HL-60 (cell line): ENCODE data around the gene PI3.

Experiments used
- DNase-seq, 2 experiments: peaks; one replicate each; pipeline ENCODE4 v3.0.0-alpha.2; 2010 to 2020; ENCODE audit warnings: low read depth in 1 of 2, low spot score in 1 of 2
- H3K27ac ChIP-seq: fragments of 250-450 bp; sonication (Bioruptor Pico); replicated peaks from 2 replicates; pipeline ENCODE4 v1.5.1; 2020; ENCODE audit warnings: mild to moderate bottlenecking, moderate library complexity
- H3K27me3 ChIP-seq: fragments of 250-450 bp; sonication (Bioruptor Pico); 2 replicates; pipeline ENCODE4 v1.5.1; 2021; ENCODE audit warnings: mild to moderate bottlenecking, moderate library complexity; ENCODE audit not compliant: insufficient read depth, poor library complexity, severe bottlenecking
- H3K4me3 ChIP-seq: replicated peaks from 2 replicates; pipeline ENCODE4 v1.5.1; 2011; ENCODE audit warnings: mild to moderate bottlenecking, control low read depth, low read length; ENCODE audit not compliant: insufficient read depth
- GABPA ChIP-seq: IDR thresholded peaks from 2 replicates; pipeline ENCODE4 v1.6.1; 2012; ENCODE audit warnings: low read depth
- POLR2AphosphoS5 ChIP-seq: IDR thresholded peaks from 2 replicates; pipeline ENCODE4 v1.6.1; 2012; ENCODE audit warnings: low read depth
- REST ChIP-seq: IDR thresholded peaks from 2 replicates; pipeline ENCODE4 v1.6.1; 2012; ENCODE audit warnings: low read depth; ENCODE audit not compliant: insufficient replicate concordance
- SPI1 ChIP-seq: IDR thresholded peaks from 2 replicates; pipeline ENCODE4 v1.6.1; 2012; ENCODE audit warnings: low read depth, mild to moderate bottlenecking, borderline replicate concordance
- TF ChIP-seq, protein P1 (sequence below): IDR thresholded peaks from one replicate; pipeline ENCODE4 v1.5.1; 2011; ENCODE audit warnings: low read length, control low read depth, inconsistent platforms; ENCODE audit not compliant: insufficient read depth

PI3 gene

GRCh38 chr20:45193331-45193730 lies 18.6 kb downstream of the PI3 start:
- no peak overlapping the region for H3K27ac ChIP-seq
- H3K27me3 ChIP-seq: no peaks in the 10 kb centered on the region
- DNase-seq: no peak
- no peak overlapping the region for H3K4me3 ChIP-seq
- TF ChIP-seq, protein P1, sequence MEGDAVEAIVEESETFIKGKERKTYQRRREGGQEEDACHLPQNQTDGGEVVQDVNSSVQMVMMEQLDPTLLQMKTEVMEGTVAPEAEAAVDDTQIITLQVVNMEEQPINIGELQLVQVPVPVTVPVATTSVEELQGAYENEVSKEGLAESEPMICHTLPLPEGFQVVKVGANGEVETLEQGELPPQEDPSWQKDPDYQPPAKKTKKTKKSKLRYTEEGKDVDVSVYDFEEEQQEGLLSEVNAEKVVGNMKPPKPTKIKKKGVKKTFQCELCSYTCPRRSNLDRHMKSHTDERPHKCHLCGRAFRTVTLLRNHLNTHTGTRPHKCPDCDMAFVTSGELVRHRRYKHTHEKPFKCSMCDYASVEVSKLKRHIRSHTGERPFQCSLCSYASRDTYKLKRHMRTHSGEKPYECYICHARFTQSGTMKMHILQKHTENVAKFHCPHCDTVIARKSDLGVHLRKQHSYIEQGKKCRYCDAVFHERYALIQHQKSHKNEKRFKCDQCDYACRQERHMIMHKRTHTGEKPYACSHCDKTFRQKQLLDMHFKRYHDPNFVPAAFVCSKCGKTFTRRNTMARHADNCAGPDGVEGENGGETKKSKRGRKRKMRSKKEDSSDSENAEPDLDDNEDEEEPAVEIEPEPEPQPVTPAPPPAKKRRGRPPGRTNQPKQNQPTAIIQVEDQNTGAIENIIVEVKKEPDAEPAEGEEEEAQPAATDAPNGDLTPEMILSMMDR: no peak

DNA sequence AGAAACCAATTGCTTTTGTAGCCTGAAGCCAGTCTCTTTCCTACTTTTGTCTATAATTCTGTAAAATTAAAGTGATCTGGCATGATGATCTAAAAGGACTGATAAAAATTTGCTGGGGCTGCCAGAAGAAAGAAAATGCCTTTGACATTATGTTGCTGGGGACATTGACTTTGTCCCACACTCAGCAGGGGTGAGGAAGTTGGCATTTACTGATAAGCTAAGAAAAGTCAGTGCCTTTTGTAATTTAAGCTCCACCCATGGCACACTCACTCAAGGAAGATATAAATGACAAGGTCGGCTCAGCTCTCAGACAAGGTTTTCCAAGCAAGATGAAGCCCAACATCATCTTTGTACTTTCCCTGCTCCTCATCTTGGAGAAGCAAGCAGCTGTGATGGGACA lies 32.0 kb downstream of the PI3 start, which contains the start of gene SEMG1:
SEMG1 (plus strand) TSS at position 309 of the 400 bp plus-strand sequence; CDS start at position 330, 21 bp downstream.
- DNase-seq: no peak
- H3K27ac ChIP-seq: no peak within 1 kb of the TSS
- peaks cover 7% of the 10 kb centered on the region for H3K27me3 ChIP-seq
- H3K4me3 ChIP-seq: no peak within 1 kb of the TSS
- TF ChIP-seq SPI1 (0 out of 2 replicates have a peak, but pooled peaks have one; percentile 2), GABPA (no peak)

DNA sequence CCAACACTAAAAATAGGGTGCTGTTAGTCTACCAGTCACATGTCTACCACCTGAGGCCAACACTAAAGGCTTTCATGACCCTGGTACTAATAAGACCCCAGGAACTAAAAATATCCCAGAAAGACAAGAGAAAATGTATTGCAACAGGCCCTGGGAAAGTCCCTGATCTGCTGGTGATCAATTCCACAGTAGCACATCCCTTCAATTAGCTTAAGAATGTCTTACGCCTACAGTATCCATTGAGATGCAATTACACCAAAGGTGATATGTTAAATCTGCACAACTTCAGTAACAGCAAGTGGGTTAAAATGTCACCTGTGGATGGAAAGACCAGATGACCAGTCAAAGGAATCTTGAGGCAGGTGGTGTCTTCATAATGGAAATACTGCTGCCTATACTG lies 35.2 kb downstream of the PI3 start:
- no peak for DNase-seq
- no peak for TF ChIP-seq REST
- TF ChIP-seq, protein P1: no peak
- TF ChIP-seq GABPA: no peak
- no peak for TF ChIP-seq SPI1
- no peak for TF ChIP-seq POLR2AphosphoS5
- H3K27ac ChIP-seq: no peak overlapping the region
- peaks cover 2% of the 10 kb centered on the region for H3K27me3 ChIP-seq
- no peak overlapping the region for H3K4me3 ChIP-seq

GRCh38 chr20:45211569-45212474 lies 37.1 kb downstream of the PI3 start:
- no peak for DNase-seq
- no peak overlapping the region for H3K4me3 ChIP-seq
- no peaks in the 10 kb centered on the region for H3K27me3 ChIP-seq
- H3K27ac ChIP-seq: no peak overlapping the region
- no peak for TF ChIP-seq GABPA
- no peak for TF ChIP-seq SPI1
- TF ChIP-seq, protein P1: no peak
- no peak for TF ChIP-seq POLR2AphosphoS5
- no peak for TF ChIP-seq REST
